HCT116 (cell line): Measurements from ENCODE around the gene CNTF. TPM values are rescaled to one million over a fixed set of nuclear protein-coding genes. Genes with fewer than 3 reads are reported as not detected.

ENCODE experiments used
- ATAC-seq: fragments of 200-7000 bp; cut with Tn5 transposase; 2 replicates; pipeline ENCODE4 v1.9.1; 2020; ENCODE audit warnings: mild to moderate bottlenecking, moderate library complexity
- BruUV-seq: library from RNA; stranded (reverse); fragments of 400-500 nt; replicated peaks from 2 replicates; lab custom pipeline; 2021; lab: Mats Ljungman, UMichigan
- CTCF ChIA-PET: fragments of 300-600 bp; sonication (Branson Sonifier 250); formaldehyde crosslinking; loops from one replicate; lab custom pipeline; 2021; ENCODE audit warnings: antibody characterized with exemption; lab: Charles Lee
- POLR2A ChIA-PET: fragments of 300-600, 350-600 bp; sonication (Branson Sonifier 250); formaldehyde crosslinking; loops from one replicate; lab custom pipeline; 2021; ENCODE audit warnings: antibody characterized with exemption; lab: Charles Lee
- RAD21 ChIA-PET, 2 experiments: fragments of 300-600 bp; sonication (Branson Sonifier 250); formaldehyde crosslinking; loops; one replicate each; lab custom pipeline; 2023; ENCODE audit warnings: low total read pairs in 2 of 2; ENCODE audit not compliant: uncharacterized antibody in 2 of 2, unreplicated experiment in 2 of 2, low non-redundant PET in 1 of 2; lab: Charles Lee
- DNase-seq: peaks from one replicate; pipeline ENCODE4 v3.0.0-alpha.2; 2010; ENCODE audit warnings: low read depth, low spot score
- H2AFZ ChIP-seq: fragments of 200-600 bp; shearing (Covaris generic), sonication (generic); 2 replicates; pipeline ENCODE4 v1.6.1; 2017; ENCODE audit warnings: low read depth, mixed run types, mixed read lengths, antibody characterized with exemption, low read length; ENCODE audit not compliant: poor library complexity, severe bottlenecking
- H3K27ac ChIP-seq: 2 replicates; pipeline ENCODE4 v1.5.1; 2012; ENCODE audit warnings: low read depth, low read length
- H3K27me3 ChIP-seq: fragments of 200-600 bp; sonication (generic); 2 replicates; pipeline ENCODE4 v1.6.1; 2016; ENCODE audit warnings: mixed run types, low read length, mixed read lengths; ENCODE audit not compliant: insufficient read depth
- H3K36me3 ChIP-seq, 2 experiments: fragments of 200-500 bp in 1 of 2; fragments of 200-600 bp in 1 of 2; sonication (Bioruptor generic) in 1 of 2; sonication (generic) in 1 of 2; 2 replicates each; pipeline versions ENCODE4 v1.5.1 to v1.6.1; 2014 to 2016; ENCODE audit warnings: low read length in 2 of 2, inconsistent platforms in 1 of 2, mixed read lengths in 1 of 2, mixed run types in 1 of 2; ENCODE audit not compliant: insufficient read depth in 2 of 2, control insufficient read depth in 1 of 2
- H3K4me1 ChIP-seq, 2 experiments: fragments of 200-600 bp in 1 of 2; sonication (generic) in 1 of 2; 2 replicates each; pipeline versions ENCODE4 v1.5.1 to v1.6.1; 2012 to 2017; ENCODE audit warnings: low read length in 2 of 2, inconsistent platforms in 1 of 2, mild to moderate bottlenecking in 1 of 2, mixed read lengths in 1 of 2, mixed run types in 1 of 2, moderate library complexity in 1 of 2; ENCODE audit not compliant: insufficient read depth in 2 of 2, control insufficient read depth in 1 of 2
- H3K4me2 ChIP-seq: fragments of 200-600 bp; sonication (generic); 2 replicates; pipeline ENCODE4 v1.6.1; 2017; ENCODE audit warnings: mixed run types, low read length, mixed read lengths
- H3K4me3 ChIP-seq, 2 experiments: fragments of 200-600 bp in 1 of 2; sonication (generic) in 1 of 2; replicated peaks in 1 of 2; 2 replicates each; pipeline ENCODE4 v1.5.1; 2011 to 2016; ENCODE audit warnings: low read length in 2 of 2, control low read depth in 1 of 2, low read depth in 1 of 2, mild to moderate bottlenecking in 1 of 2, mixed read lengths in 1 of 2, mixed run types in 1 of 2
- H3K79me2 ChIP-seq: fragments of 200-600 bp; sonication (generic); 2 replicates; pipeline ENCODE4 v1.6.1; 2017; ENCODE audit warnings: mild to moderate bottlenecking, mixed run types, low read length, moderate library complexity, mixed read lengths; ENCODE audit not compliant: insufficient read depth
- H3K9ac ChIP-seq: fragments of 200-600 bp; sonication (generic); 2 replicates; pipeline ENCODE4 v1.6.1; 2016; ENCODE audit warnings: low read length, mixed read lengths
- H3K9me2 ChIP-seq: fragments of 200-600 bp; sonication (generic), shearing (Covaris generic); 2 replicates; pipeline ENCODE4 v1.6.1; 2017; ENCODE audit warnings: mixed run types, mild to moderate bottlenecking, moderate library complexity; ENCODE audit not compliant: insufficient read depth
- H3K9me3 ChIP-seq, 2 experiments: fragments of 200-500 bp in 1 of 2; fragments of 200-600 bp in 1 of 2; sonication (Bioruptor generic) in 1 of 2; sonication (generic) in 1 of 2; 2 replicates each; pipeline ENCODE4 v1.6.1; 2014 to 2017; ENCODE audit warnings: low read length in 2 of 2, mixed read lengths in 2 of 2, inconsistent platforms in 1 of 2, low read depth in 1 of 2, mild to moderate bottlenecking in 1 of 2, mixed run types in 1 of 2, moderate library complexity in 1 of 2; ENCODE audit not compliant: control insufficient read depth in 1 of 2, insufficient read depth in 1 of 2
- H4K20me1 ChIP-seq: fragments of 200-600 bp; sonication (generic), shearing (Covaris generic); 2 replicates; pipeline ENCODE4 v1.6.1; 2017; ENCODE audit warnings: mixed run types, mild to moderate bottlenecking, moderate library complexity; ENCODE audit not compliant: insufficient read depth
- CBX3 ChIP-seq: IDR thresholded peaks from 2 replicates; pipeline ENCODE4 v1.6.1; 2012; ENCODE audit warnings: low read depth
- CEBPB ChIP-seq: IDR thresholded peaks from 2 replicates; pipeline ENCODE4 v1.6.1; 2012; ENCODE audit warnings: low read depth
- ELF1 ChIP-seq: IDR thresholded peaks from 2 replicates; pipeline ENCODE4 v1.6.1; 2012; ENCODE audit warnings: low read depth, borderline replicate concordance
- EZH2 ChIP-seq: fragments of 200-600 bp; sonication (generic); IDR thresholded peaks from 2 replicates; pipeline ENCODE4 v1.6.1; 2017; ENCODE audit warnings: antibody characterized with exemption, mixed run types
- EZH2phosphoT487 ChIP-seq: fragments of 200-600 bp; IDR thresholded peaks from 2 replicates; pipeline ENCODE4 v1.6.1; 2018; ENCODE audit warnings: antibody characterized with exemption, borderline replicate concordance
- FOSL1 ChIP-seq: IDR thresholded peaks from 2 replicates; pipeline ENCODE4 v1.6.1; 2012; ENCODE audit warnings: low read depth
- JUND ChIP-seq: IDR thresholded peaks from 2 replicates; pipeline ENCODE4 v1.6.1; 2012
- MAX ChIP-seq: IDR thresholded peaks from 2 replicates; pipeline ENCODE4 v1.6.1; 2012
- POLR2AphosphoS5 ChIP-seq: IDR thresholded peaks from 2 replicates; pipeline ENCODE4 v1.6.1; 2011; ENCODE audit warnings: mild to moderate bottlenecking, low read depth, low read length, moderate library complexity
- RAD21 ChIP-seq: IDR thresholded peaks from 2 replicates; pipeline ENCODE4 v1.6.1; 2012; ENCODE audit warnings: low read depth, mild to moderate bottlenecking
- SIN3A ChIP-seq: IDR thresholded peaks from 2 replicates; pipeline ENCODE4 v1.6.1; 2012; ENCODE audit warnings: low read depth
- SP1 ChIP-seq: IDR thresholded peaks from 2 replicates; pipeline ENCODE4 v1.6.1; 2012; ENCODE audit warnings: low read depth
- SRF ChIP-seq: IDR thresholded peaks from 2 replicates; pipeline ENCODE4 v1.6.1; 2012; ENCODE audit warnings: low read depth
- TCF7L2 ChIP-seq: IDR thresholded peaks from 2 replicates; pipeline ENCODE4 v1.7.0; 2011; ENCODE audit warnings: borderline replicate concordance, inconsistent platforms; ENCODE audit not compliant: insufficient read depth, insufficient read length; ENCODE audit errors: extremely low read depth
- YY1 ChIP-seq: IDR thresholded peaks from 2 replicates; pipeline ENCODE4 v1.6.1; 2011; ENCODE audit warnings: low read length, low read depth, moderate library complexity, mild to moderate bottlenecking; ENCODE audit not compliant: insufficient replicate concordance; ENCODE audit errors: extremely low read depth
- ZBTB33 ChIP-seq: IDR thresholded peaks from 2 replicates; pipeline ENCODE4 v1.6.1; 2011; ENCODE audit warnings: mild to moderate bottlenecking, low read length, moderate library complexity; ENCODE audit not compliant: insufficient replicate concordance; ENCODE audit errors: extremely low read depth
- ZFX ChIP-seq: fragments of 450-650 bp; IDR thresholded peaks from 2 replicates; pipeline ENCODE4 v1.6.1; 2017
- ZNF274 ChIP-seq: fragments of 200-500 bp; sonication (Bioruptor generic); IDR thresholded peaks from 2 replicates; pipeline ENCODE4 v1.6.1; 2014; ENCODE audit warnings: mild to moderate bottlenecking, low read depth, low read length, inconsistent platforms
- intact Hi-C: fragments of 100-400 bp; cut with micrococcal nuclease; formaldehyde crosslinking; loops from 2 replicates; pipeline ENCODE4 v1.10.0; 2022
- total RNA-seq: library from RNA; stranded (reverse); gene quantifications from one replicate; pipeline ENCODE4 v1.2.1, GENCODE V29; 2021; ENCODE audit not compliant: unreplicated experiment

The CNTF gene
- total RNA-seq, 1 experiment from 2014 or later = 2.3 TPM

GRCh38 chr11:58639669-58640068 lies 17.2 kb downstream of the CNTF start:
- no peak for ATAC-seq
- H2AFZ ChIP-seq = no peak overlapping the region
- H3K4me2 ChIP-seq = no peak overlapping the region
- no peaks in the 10 kb centered on the region for H3K36me3 ChIP-seq
- no peaks in the 10 kb centered on the region for H3K4me1 ChIP-seq
- ChIA-PET CTCF (interaction anchor here (3.1 kb wide), 1 partner anchor 10 kb away, joined by 13 read pairs; no protein-coding TSS in a partner anchor), POLR2A (no interaction called here), RAD21 (no interaction called here)
- H3K9me3 ChIP-seq = no peaks in the 10 kb centered on the region
- no peak overlapping the region for H3K27ac ChIP-seq
- DNase-seq = no peak
- H3K79me2 ChIP-seq = no peaks in the 10 kb centered on the region
- no peak overlapping the region for H3K9ac ChIP-seq
- TF ChIP-seq ZBTB33 (no peak), MAX (no peak), RAD21 (no peak), ZNF274 (no peak), ZFX (no peak), POLR2AphosphoS5 (no peak), EZH2phosphoT487 (no peak), FOSL1 (no peak), TCF7L2 (no peak), SP1 (no peak), SIN3A (no peak), CEBPB (no peak), SRF (no peak), EZH2 (no peak), CBX3 (no peak), ELF1 (no peak), YY1 (no peak), JUND (no peak)
- no peaks in the 10 kb centered on the region for H3K9me2 ChIP-seq
- no peak overlapping the region for H3K4me3 ChIP-seq
- H3K27me3 ChIP-seq = no peaks in the 10 kb centered on the region
- intact Hi-C loops = no loop called here
- BruUV-seq = no TSS peak
- no peaks in the 10 kb centered on the region for H4K20me1 ChIP-seq
